Endodermal cell (in vitro differentiated cells): ENCODE data around the gene DKK3. TPM values are rescaled to one million over a fixed set of nuclear protein-coding genes. Genes with fewer than 3 reads are reported as not detected.

Source experiments
- DNase-seq: peaks from one replicate; pipeline ENCODE4 v3.0.0-alpha.2; 2017
- H3K27ac ChIP-seq: 2 replicates; pipeline ENCODE4 v1.5.1; 2013; ENCODE audit warnings: mild to moderate bottlenecking, low read depth, low read length, moderate library complexity
- H3K27me3 ChIP-seq: 2 replicates; pipeline ENCODE4 v1.6.1; 2013; ENCODE audit warnings: mild to moderate bottlenecking, low read length, moderate library complexity; ENCODE audit not compliant: insufficient read depth, control insufficient read depth, poor library complexity, severe bottlenecking
- H3K36me3 ChIP-seq: 2 replicates; pipeline ENCODE4 v1.7.0; 2013; ENCODE audit warnings: mild to moderate bottlenecking, low read length, moderate library complexity; ENCODE audit not compliant: control insufficient read depth, insufficient read depth
- H3K4me1 ChIP-seq: one replicate; pipeline ENCODE4 v1.7.0; 2013; ENCODE audit warnings: low read length; ENCODE audit not compliant: control insufficient read depth, insufficient read depth
- H3K4me3 ChIP-seq: 2 replicates; pipeline ENCODE4 v1.5.1; 2013; ENCODE audit warnings: mild to moderate bottlenecking, low read length, moderate library complexity
- H3K9ac ChIP-seq: 2 replicates; pipeline ENCODE4 v1.6.1; 2013; ENCODE audit warnings: mild to moderate bottlenecking, low read length, moderate library complexity; ENCODE audit not compliant: poor library complexity, severe bottlenecking; ENCODE audit errors: extremely low read depth
- H3K9me3 ChIP-seq: 2 replicates; pipeline ENCODE4 v1.6.1; 2013; ENCODE audit warnings: mild to moderate bottlenecking, low read length, moderate library complexity; ENCODE audit not compliant: control insufficient read depth
- H3K27ac Mint-ChIP-seq: 2 replicates; pipeline ENCODE4 v1.8.0; 2020; ENCODE audit warnings: mixed read lengths
- H3K27me3 Mint-ChIP-seq: 2 replicates; pipeline ENCODE4 v1.8.0; 2021; ENCODE audit warnings: mild to moderate bottlenecking, mixed read lengths; ENCODE audit not compliant: insufficient read depth
- H3K36me3 Mint-ChIP-seq: 2 replicates; pipeline ENCODE4 v1.8.0; 2020; ENCODE audit warnings: low read depth, mixed read lengths
- H3K4me1 Mint-ChIP-seq: 2 replicates; pipeline ENCODE4 v1.8.0; 2020; ENCODE audit warnings: mixed read lengths
- H3K4me3 Mint-ChIP-seq: 2 replicates; pipeline ENCODE4 v1.8.0; 2020; ENCODE audit warnings: mild to moderate bottlenecking, moderate library complexity, mixed read lengths
- H3K9me3 Mint-ChIP-seq: 2 replicates; pipeline ENCODE4 v1.8.0; 2020; ENCODE audit warnings: mild to moderate bottlenecking, mixed read lengths
- CTCF ChIP-seq: fragments of 200-600 bp; sonication (generic); conservative IDR thresholded peaks from 2 replicates; pipeline ENCODE4 v1.5.0; 2021; ENCODE audit warnings: antibody characterized with exemption, mild to moderate bottlenecking
- WGBS, 2 experiments: methylation state at CpG; one replicate each; pipeline versions ENCODE4 v1.1.5 to v1.1.7; 2013; ENCODE audit warnings: missing lambda C conversion rate in 2 of 2, mixed read lengths in 1 of 2; ENCODE audit not compliant: insufficient coverage in 1 of 2, insufficient read length in 1 of 2; 5-methylcytosine and 5-hydroxymethylcytosine counted together
- total RNA-seq, 2 donors: library from RNA; stranded (reverse); fragmentation: NEBNext Ultra II Directional in 1 of 2; extraction: Animal tissue kit (Norgen Biotek cat#: 25700) in 1 of 2; gene quantifications; 2 replicates in 1 of 2; 3 replicates in 1 of 2; pipeline ENCODE4 v1.2.1, GENCODE V29; 2021

Gene DKK3
- total RNA-seq, 2 donors from 2014 or later = 18.8 to 42.6 TPM

GRCh38 chr11:11946180-11946579 lies 62.2 kb downstream of the DKK3 start:
- Mint-ChIP-seq H3K9me3 (no peaks in the 10 kb centered on the region), H3K27ac (no peak overlapping the region), H3K36me3 (peaks cover 19% of the 10 kb centered on the region), H3K27me3 (no peaks in the 10 kb centered on the region), H3K4me1 (peaks cover 19% of the 10 kb centered on the region), H3K4me3 (no peak overlapping the region)
- no peak overlapping the region for H3K9ac ChIP-seq
- H3K36me3 ChIP-seq = peaks cover 66% of the 10 kb centered on the region
- WGBS, 2 experiments = 100% methylated on average over 2 of the region's 2 CpGs
- TF ChIP-seq CTCF = no peak
- DNase-seq = no peak
- H3K4me3 ChIP-seq = no peak overlapping the region
- H3K27ac ChIP-seq = no peak overlapping the region
- H3K27me3 ChIP-seq = no peaks in the 10 kb centered on the region
- peaks cover 12% of the 10 kb centered on the region for H3K4me1 ChIP-seq
- H3K9me3 ChIP-seq = no peaks in the 10 kb centered on the region

- no peak for TF ChIP-seq CTCF
Observed at GRCh38 chr11:11944444-11944843, 64.0 kb downstream of the DKK3 start.

GRCh38 chr11:11942668-11943067 lies 65.8 kb downstream of the DKK3 start:
- Mint-ChIP-seq H3K27ac (no peak overlapping the region), H3K27me3 (no peaks in the 10 kb centered on the region), H3K4me3 (no peak overlapping the region), H3K9me3 (no peaks in the 10 kb centered on the region), H3K36me3 (peaks cover 25% of the 10 kb centered on the region), H3K4me1 (peaks cover 4% of the 10 kb centered on the region)
- no peaks in the 10 kb centered on the region for H3K9me3 ChIP-seq
- no peak overlapping the region for H3K9ac ChIP-seq
- H3K4me1 ChIP-seq = no peaks in the 10 kb centered on the region
- 92 to 96% methylated on average over 3 of the region's 3 CpGs for WGBS, 2 experiments
- H3K27ac ChIP-seq = no peak overlapping the region
- no peak overlapping the region for H3K4me3 ChIP-seq
- peaks cover 74% of the 10 kb centered on the region for H3K36me3 ChIP-seq
- no peak for DNase-seq
- no peak for TF ChIP-seq CTCF
- H3K27me3 ChIP-seq = no peaks in the 10 kb centered on the region

More at GRCh38 chr11:11944444-11944843, 64.0 kb downstream of the DKK3 start:
- WGBS, 2 experiments = 99% methylated on average over 5 of the region's 5 CpGs; no CpG with 5 or more reads in 1 of the 2 experiments
- Mint-ChIP-seq H3K4me1 (peaks cover 10% of the 10 kb centered on the region), H3K36me3 (peaks cover 17% of the 10 kb centered on the region), H3K27ac (no peak overlapping the region), H3K9me3 (no peaks in the 10 kb centered on the region), H3K4me3 (no peak overlapping the region), H3K27me3 (no peaks in the 10 kb centered on the region)
- Histone ChIP-seq H3K9ac (no peak overlapping the region), H3K4me3 (no peak overlapping the region), H3K4me1 (peaks cover 3% of the 10 kb centered on the region), H3K27ac (no peak overlapping the region), H3K36me3 (peaks cover 66% of the 10 kb centered on the region), H3K9me3 (no peaks in the 10 kb centered on the region), H3K27me3 (no peaks in the 10 kb centered on the region)
- DNase-seq = no peak
